GM12875 (cell line): ENCODE data around the gene C1orf35.

Experiments
- H3K4me3 ChIP-seq: one replicate; pipeline ENCODE4 v1.5.1; 2011; ENCODE audit warnings: low read depth, low read length, control low read depth
- TF ChIP-seq, protein P1 (sequence below): IDR thresholded peaks from 2 replicates; pipeline ENCODE4 v1.5.1; 2011; ENCODE audit warnings: low read depth, mild to moderate bottlenecking, control low read depth, inconsistent platforms, low read length, moderate library complexity, borderline replicate concordance; ENCODE audit not compliant: insufficient read depth

C1orf35 gene

DNA sequence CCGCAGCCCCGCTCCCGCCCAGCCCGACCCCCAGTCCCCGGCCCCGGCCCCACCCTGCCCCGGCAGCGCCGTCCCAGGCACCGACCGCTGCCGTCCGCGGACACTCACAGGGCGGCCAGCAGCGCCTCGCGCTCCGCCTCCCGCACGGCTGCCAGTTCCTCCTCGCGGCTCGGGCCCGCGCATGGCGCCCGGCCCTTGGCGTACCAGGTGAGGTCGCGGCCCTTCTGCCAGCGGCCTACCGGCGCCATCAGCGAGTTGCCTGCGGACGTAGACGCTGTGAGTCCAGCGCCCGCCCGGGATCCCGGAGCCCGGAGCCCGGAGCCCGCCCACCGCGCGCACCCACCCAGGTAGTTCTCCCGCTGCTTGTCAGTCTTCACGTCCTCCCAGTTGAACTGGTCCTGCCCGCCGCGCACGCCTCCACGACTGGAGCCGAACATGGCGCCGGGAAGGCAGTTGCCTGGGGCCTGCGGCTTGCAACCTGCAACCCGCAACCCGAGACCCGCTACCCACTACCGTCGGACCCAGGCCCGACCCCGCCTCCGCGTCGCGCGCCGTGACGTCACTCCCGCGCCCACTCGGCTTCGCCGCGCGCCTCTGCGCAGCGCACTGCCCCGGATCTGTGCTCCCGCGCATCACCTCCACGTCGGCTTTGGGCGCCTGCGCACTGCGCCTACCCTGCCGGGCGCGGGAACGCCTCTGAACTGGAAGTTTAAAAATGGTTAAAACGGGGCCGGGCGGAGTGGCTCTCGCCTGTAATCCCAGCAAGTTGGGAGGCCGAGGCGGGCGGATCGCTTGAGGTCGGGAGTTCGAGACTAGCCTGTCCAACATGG lies at the start of gene C1orf35:
C1orf35 (minus strand) TSS at position 535 of the 830 bp plus-strand sequence; CDS start at position 437, 98 bp downstream.
- TF ChIP-seq, protein P1, sequence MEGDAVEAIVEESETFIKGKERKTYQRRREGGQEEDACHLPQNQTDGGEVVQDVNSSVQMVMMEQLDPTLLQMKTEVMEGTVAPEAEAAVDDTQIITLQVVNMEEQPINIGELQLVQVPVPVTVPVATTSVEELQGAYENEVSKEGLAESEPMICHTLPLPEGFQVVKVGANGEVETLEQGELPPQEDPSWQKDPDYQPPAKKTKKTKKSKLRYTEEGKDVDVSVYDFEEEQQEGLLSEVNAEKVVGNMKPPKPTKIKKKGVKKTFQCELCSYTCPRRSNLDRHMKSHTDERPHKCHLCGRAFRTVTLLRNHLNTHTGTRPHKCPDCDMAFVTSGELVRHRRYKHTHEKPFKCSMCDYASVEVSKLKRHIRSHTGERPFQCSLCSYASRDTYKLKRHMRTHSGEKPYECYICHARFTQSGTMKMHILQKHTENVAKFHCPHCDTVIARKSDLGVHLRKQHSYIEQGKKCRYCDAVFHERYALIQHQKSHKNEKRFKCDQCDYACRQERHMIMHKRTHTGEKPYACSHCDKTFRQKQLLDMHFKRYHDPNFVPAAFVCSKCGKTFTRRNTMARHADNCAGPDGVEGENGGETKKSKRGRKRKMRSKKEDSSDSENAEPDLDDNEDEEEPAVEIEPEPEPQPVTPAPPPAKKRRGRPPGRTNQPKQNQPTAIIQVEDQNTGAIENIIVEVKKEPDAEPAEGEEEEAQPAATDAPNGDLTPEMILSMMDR: no peak
- peak within 1 kb of the TSS; percentile 94 for H3K4me3 ChIP-seq

DNA sequence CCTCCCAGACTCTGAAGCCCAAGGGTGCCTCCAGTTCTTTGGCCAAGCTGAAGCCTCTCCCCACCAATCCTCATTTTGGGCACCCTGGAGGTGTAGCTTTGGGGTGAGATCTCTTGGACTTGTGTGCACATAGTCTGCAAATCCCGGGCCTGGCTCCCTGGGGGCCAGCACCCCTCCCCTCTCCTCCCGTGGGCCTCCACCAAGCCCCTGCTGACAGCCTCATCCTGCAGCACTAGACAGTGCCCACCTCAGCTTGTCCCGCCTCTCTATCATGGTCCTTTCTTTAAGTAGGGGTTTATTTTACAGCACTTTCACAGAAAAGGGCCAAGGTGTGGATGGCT lies 49.8 kb upstream of the C1orf35 start:
- H3K4me3 ChIP-seq: no peak overlapping the region
- TF ChIP-seq, protein P1: no peak

DNA sequence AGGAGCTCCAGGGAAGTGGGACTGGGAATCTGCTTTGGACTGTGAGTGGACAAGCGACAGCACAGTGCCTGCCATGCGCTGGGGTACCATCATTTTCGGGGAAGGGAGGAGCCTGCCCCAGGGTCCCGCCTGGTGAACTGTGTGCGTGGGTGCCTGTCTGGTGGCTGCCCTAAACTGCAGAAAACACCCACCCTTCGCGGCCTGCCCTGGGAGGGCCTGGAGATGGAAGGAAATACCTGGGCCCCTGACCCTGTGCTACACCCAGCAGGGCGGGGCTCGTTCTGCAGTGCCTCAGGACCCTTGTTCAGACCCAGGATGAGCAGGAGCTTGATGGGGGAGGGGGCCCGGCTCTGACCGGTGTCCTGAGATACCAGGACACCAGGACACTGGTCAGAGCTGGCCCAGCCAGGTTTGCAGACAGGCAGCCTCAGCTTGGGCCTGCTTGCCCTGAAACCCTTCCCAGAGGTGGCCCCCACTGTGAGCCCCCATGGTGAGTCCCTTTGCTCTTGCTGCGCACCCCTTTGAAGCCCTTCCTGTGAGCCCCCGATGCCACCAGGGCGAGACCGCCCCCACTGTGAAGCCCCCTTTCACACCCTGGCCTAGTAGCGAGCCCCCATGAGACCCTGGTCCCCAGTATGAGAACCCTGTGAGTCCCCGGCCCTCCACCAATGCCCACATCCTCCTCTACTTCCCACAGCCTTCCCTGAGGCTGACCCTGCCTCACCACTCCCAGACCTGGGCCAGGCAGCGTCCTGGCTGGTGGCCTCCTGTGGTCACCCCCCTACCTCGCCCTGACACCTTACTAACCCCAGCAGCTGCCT lies 49.2 kb upstream of the C1orf35 start:
- TF ChIP-seq, protein P1: no peak
- H3K4me3 ChIP-seq: no peak overlapping the region

DNA sequence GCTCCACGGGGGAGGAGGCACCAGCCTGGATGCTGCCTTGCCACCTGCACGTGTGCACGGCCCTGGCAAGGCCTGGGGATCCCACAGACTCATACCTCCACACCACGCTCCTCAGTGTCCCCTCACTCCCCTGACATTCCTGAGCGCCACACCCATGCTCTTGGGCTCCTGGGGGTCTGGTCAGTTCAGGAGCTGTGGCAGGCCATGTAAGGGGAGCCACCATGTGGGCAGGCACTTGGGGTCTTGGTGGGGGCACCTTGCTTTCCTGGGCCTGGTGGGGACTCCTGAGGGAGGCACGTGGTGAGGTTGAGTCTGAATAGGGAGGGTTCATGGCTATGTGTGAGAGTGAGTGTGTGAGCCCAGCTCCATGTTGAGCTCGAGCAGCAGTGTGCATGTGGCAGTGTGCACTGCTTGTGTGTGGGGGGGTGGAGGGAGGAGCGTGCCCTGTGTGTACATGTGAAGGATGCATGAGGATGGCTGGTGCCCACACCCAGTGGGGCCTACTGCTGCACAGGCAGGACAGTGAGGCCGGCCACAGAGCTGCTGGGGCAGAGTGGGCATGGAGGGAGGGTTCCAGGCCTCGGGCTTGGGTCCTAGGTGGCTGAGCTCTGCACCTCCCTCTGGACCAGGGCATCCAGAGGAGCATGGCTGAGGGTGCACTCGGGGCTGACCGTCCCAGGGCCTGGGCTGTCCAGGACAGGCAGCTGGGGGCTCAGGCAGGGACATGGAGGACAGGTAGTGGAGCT lies 48.2 kb upstream of the C1orf35 start:
- H3K4me3 ChIP-seq: no peak overlapping the region

DNA sequence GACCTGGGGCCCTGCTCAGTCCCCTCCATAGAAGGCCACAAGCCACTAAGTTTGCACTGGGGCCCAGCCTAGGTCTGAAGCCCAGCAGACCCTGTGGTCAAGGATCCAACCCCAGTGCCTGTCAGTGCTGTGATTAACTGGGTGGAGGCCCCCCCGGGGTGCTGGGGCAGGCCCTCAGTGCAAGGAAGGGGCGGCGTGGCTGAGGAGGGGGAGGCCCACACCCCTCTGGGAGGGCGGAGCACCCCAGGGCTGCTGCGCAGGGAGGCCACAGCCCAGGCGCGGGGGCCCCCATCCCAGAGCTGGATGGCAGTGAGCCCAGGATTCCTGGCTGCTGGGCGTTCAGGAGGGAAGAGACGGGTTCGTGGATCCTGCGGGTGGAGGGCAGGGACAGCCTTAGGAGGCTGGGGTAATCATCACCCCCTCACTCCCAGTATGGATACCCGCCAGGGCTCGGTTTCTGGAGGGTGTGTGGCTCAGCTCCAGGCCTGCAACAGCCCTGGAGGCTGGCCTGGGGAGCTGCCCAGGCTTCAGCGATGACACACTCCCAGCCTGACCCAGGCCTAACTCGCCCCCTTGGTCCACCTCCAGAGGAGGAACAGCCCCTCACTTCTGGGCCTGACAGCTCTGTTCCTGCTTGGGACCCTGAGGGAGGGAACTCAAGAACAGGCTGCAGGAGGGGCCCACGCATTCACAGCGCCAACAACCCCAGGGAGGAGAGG lies 47.5 kb upstream of the C1orf35 start:
- TF ChIP-seq, protein P1: no peak
- no peak overlapping the region for H3K4me3 ChIP-seq

More for the DNA sequence above, 48.2 kb upstream of the C1orf35 start:
- TF ChIP-seq, protein P1: no peak

DNA sequence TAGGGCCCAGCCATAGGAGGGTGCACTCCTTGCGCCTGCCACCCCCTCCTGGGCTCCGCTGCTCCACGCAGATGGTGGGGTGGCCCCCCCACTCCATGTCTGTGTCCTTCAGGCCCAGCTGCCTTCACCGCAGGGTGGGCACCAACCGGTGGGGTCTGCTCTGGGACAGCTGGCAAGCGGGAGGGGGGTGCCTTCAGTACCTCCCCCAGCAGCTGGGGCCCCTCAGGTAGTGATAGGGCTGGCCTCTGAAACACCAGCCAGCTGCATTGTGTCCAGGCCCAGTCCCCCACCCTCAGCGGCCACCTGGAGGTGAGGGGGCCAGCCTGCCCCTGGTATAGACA lies 47.0 kb upstream of the C1orf35 start:
- TF ChIP-seq, protein P1: no peak

More for the DNA sequence above, 47.0 kb upstream of the C1orf35 start:
- H3K4me3 ChIP-seq: no peak overlapping the region
